Measurements from ENCODE around the gene RTN4RL1.

The RTN4RL1 gene

DNA sequence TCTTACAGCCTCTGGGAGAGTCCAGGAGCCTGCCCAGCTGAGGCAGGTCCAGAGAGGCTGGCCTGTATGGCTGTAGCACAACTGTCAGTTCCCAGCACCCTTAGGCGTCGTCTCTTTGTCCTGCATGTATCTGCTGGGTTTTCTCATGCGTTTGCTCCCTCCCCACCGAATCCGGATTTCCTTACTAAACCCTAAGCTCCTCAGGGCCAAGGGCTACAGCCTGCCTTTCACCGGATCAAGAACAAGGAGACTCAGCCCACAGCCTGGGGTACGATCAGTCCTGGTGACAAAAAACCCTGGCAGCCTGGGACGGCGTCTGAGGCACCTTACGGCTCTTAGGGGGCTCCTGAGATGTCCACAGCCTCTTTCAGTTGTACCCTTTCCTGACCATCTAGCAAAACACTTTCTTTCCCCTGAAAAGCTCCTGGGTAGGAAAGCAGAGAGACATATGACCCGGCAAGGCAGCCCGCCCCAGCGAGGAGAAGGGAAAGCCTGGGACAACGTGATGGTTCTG, 42.0 kb upstream of the RTN4RL1 start:
- peaks cover 49 to 56% of the 10 kb centered on the region in 2 experiments for H3K36me3 ChIP-seq (ENCODE audit: control insufficient read depth in 1 of 2, insufficient read depth in 2 of 2, low read depth in 1 of 2, low read length in 2 of 2)
- H2BK12ac ChIP-seq (ENCODE audit: low read length in 2 of 2) = peak overlapping the region; percentile 56 to 88
- peak overlapping the region; percentile 75 to 80 for H3K4ac ChIP-seq (ENCODE audit: low read depth in 1 of 2, low read length in 2 of 2)
- peak overlapping the region; percentile 1 for H2BK120ac ChIP-seq (ENCODE audit: low read depth, low read length)
- no peak overlapping the region for H3K4me2 ChIP-seq (ENCODE audit: low read length, poor library complexity, severe bottlenecking)
- DNase-seq = peak; percentile 48
- peak overlapping the region; percentile 39 for H2BK5ac ChIP-seq (ENCODE audit: low read depth, low read length, poor library complexity, severe bottlenecking)
- peak overlapping the region; percentile 50 for H4K8ac ChIP-seq (ENCODE audit: low read length)
- no peak overlapping the region for H2AFZ ChIP-seq (ENCODE audit: low read depth, low read length)
- no peaks in the 10 kb centered on the region for H3K9me3 ChIP-seq (ENCODE audit: control insufficient read depth, low read length)
- H3K23ac ChIP-seq (ENCODE audit: low read length in 2 of 2) = peak overlapping the region in 1 of 2 experiments; percentile 18
- H3K14ac ChIP-seq (ENCODE audit: low read length in 2 of 2) = no peak overlapping the region
- H3K4me3 ChIP-seq (ENCODE audit: insufficient read depth in 1 of 2, low read depth in 1 of 2, low read length in 2 of 2) = no peak overlapping the region
- H3K27ac ChIP-seq (ENCODE audit: low read length, poor library complexity, severe bottlenecking) = peak overlapping the region; percentile 93
- WGBS = 85% methylated on average over 14 of the region's 14 CpGs
- peaks cover 80% of the 10 kb centered on the region for H3K4me1 ChIP-seq (ENCODE audit: control insufficient read depth, insufficient read depth, low read depth, low read length)
- H3K79me1 ChIP-seq (replicated peaks; ENCODE audit: low read length, poor library complexity, severe bottlenecking) = peaks cover 19% of the 10 kb centered on the region
- H3K18ac ChIP-seq (ENCODE audit: low read depth in 1 of 2, low read length in 2 of 2) = peak overlapping the region; percentile 79 to 86
- H3K27me3 ChIP-seq (ENCODE audit: control insufficient read depth in 1 of 2, insufficient read depth in 1 of 2, low read length in 2 of 2) = no peaks in the 10 kb centered on the region
- H3K9ac ChIP-seq (ENCODE audit: low read length) = peak overlapping the region; percentile 66
- H4K91ac ChIP-seq (ENCODE audit: low read length) = peak overlapping the region; percentile 74
- H2BK15ac ChIP-seq (ENCODE audit: low read depth, poor library complexity, severe bottlenecking) = peak overlapping the region; percentile 68
- peak overlapping the region; percentile 61 for H2AK5ac ChIP-seq (ENCODE audit: low read length, severe bottlenecking)

DNA sequence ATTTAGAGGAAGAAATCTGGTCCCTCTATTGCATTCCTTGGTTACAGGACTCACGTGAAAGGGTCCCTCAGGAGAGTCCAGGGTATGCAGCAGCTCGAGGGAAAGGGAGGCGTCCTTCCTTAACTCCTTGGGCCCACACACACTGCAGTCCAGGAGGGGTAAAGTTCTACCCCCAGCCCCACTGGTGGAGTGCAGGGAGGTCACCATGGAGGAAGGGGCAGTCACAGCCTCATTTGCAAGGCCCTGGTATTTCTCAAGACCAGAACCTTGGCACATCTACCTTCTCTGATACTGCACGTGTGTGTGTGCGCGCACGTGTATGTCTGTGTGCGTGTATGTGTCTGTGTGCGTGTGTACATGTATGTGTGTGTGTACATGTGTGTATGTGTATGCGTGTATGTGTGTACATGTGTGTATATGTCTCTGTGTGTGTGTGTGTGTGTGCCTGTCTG, 40.8 kb upstream of the RTN4RL1 start:
- Histone ChIP-seq H4K91ac (ENCODE audit: low read length) (peak overlapping the region; percentile 67), H2BK5ac (ENCODE audit: low read depth, low read length, poor library complexity, severe bottlenecking) (no peak overlapping the region), H2BK12ac (ENCODE audit: low read length in 2 of 2) (peak overlapping the region; percentile 12 to 77), H2AK5ac (ENCODE audit: low read length, severe bottlenecking) (peak overlapping the region; percentile 54), H3K27ac (ENCODE audit: low read length, poor library complexity, severe bottlenecking) (peak overlapping the region; percentile 93), H3K4me3 (ENCODE audit: insufficient read depth in 1 of 2, low read depth in 1 of 2, low read length in 2 of 2) (peak overlapping the region in 1 of 2 experiments; percentile 28), H3K27me3 (ENCODE audit: control insufficient read depth in 1 of 2, insufficient read depth in 1 of 2, low read length in 2 of 2) (no peaks in the 10 kb centered on the region), H3K36me3 (ENCODE audit: control insufficient read depth in 1 of 2, insufficient read depth in 2 of 2, low read depth in 1 of 2, low read length in 2 of 2) (peaks cover 46 to 54% of the 10 kb centered on the region in 2 experiments), H3K4me2 (ENCODE audit: low read length, poor library complexity, severe bottlenecking) (no peak overlapping the region), H3K23ac (ENCODE audit: low read length in 2 of 2) (no peak overlapping the region), H3K18ac (ENCODE audit: low read depth in 1 of 2, low read length in 2 of 2) (peak overlapping the region in 1 of 2 experiments; percentile 75), H2BK15ac (ENCODE audit: low read depth, poor library complexity, severe bottlenecking) (no peak overlapping the region), H3K9me3 (ENCODE audit: control insufficient read depth, low read length) (no peaks in the 10 kb centered on the region), H2BK120ac (ENCODE audit: low read depth, low read length) (peak overlapping the region; percentile 24), H2AFZ (ENCODE audit: low read depth, low read length) (no peak overlapping the region), H4K8ac (ENCODE audit: low read length) (peak overlapping the region; percentile 85), H3K4ac (ENCODE audit: low read depth in 1 of 2, low read length in 2 of 2) (peak overlapping the region in 1 of 2 experiments; percentile 48), H3K9ac (ENCODE audit: low read length) (peak overlapping the region; percentile 66), H3K4me1 (ENCODE audit: control insufficient read depth, insufficient read depth, low read depth, low read length) (peaks cover 77% of the 10 kb centered on the region), H3K14ac (ENCODE audit: low read length in 2 of 2) (peak overlapping the region in 1 of 2 experiments; percentile 22), H3K79me1 (replicated peaks; ENCODE audit: low read length, poor library complexity, severe bottlenecking) (peaks cover 19% of the 10 kb centered on the region)
- no peak for DNase-seq
- WGBS = 85% methylated on average over 10 of the region's 10 CpGs

GRCh38 chr17:2064980-2065785, 40.0 kb upstream of the RTN4RL1 start:
- Histone ChIP-seq H3K9ac (ENCODE audit: low read length) (peak overlapping the region; percentile 93), H3K9me3 (ENCODE audit: control insufficient read depth, low read length) (no peaks in the 10 kb centered on the region), H2BK15ac (ENCODE audit: low read depth, poor library complexity, severe bottlenecking) (peak overlapping the region; percentile 92), H3K4me1 (ENCODE audit: control insufficient read depth, insufficient read depth, low read depth, low read length) (peaks cover 73% of the 10 kb centered on the region), H2BK120ac (ENCODE audit: low read depth, low read length) (no peak overlapping the region), H3K14ac (ENCODE audit: low read length in 2 of 2) (peak overlapping the region in 1 of 2 experiments; percentile 76), H3K27me3 (ENCODE audit: control insufficient read depth in 1 of 2, insufficient read depth in 1 of 2, low read length in 2 of 2) (no peaks in the 10 kb centered on the region), H3K27ac (ENCODE audit: low read length, poor library complexity, severe bottlenecking) (peak overlapping the region; percentile 93), H3K4me3 (ENCODE audit: insufficient read depth in 1 of 2, low read depth in 1 of 2, low read length in 2 of 2) (no peak overlapping the region), H4K91ac (ENCODE audit: low read length) (peak overlapping the region; percentile 60), H3K79me1 (replicated peaks; ENCODE audit: low read length, poor library complexity, severe bottlenecking) (peaks cover 14% of the 10 kb centered on the region), H4K8ac (ENCODE audit: low read length) (peak overlapping the region; percentile 41), H3K23ac (ENCODE audit: low read length in 2 of 2) (no peak overlapping the region), H3K36me3 (ENCODE audit: control insufficient read depth in 1 of 2, insufficient read depth in 2 of 2, low read depth in 1 of 2, low read length in 2 of 2) (peaks cover 46 to 54% of the 10 kb centered on the region in 2 experiments), H2BK5ac (ENCODE audit: low read depth, low read length, poor library complexity, severe bottlenecking) (no peak overlapping the region), H3K4me2 (ENCODE audit: low read length, poor library complexity, severe bottlenecking) (no peak overlapping the region), H2BK12ac (ENCODE audit: low read length in 2 of 2) (peak overlapping the region; percentile 14 to 42), H3K18ac (ENCODE audit: low read depth in 1 of 2, low read length in 2 of 2) (peak overlapping the region; percentile 35 to 76), H3K4ac (ENCODE audit: low read depth in 1 of 2, low read length in 2 of 2) (peak overlapping the region; percentile 42 to 47), H2AK5ac (ENCODE audit: low read length, severe bottlenecking) (peak overlapping the region; percentile 54), H2AFZ (ENCODE audit: low read depth, low read length) (no peak overlapping the region)
- WGBS = 88% methylated on average over 23 of the region's 24 CpGs
- DNase-seq = peak; percentile 68

- Histone ChIP-seq H2BK12ac (ENCODE audit: low read length in 2 of 2) (peak overlapping the region in 1 of 2 experiments; percentile 42), H4K8ac (ENCODE audit: low read length) (peak overlapping the region; percentile 41), H3K27me3 (ENCODE audit: control insufficient read depth in 1 of 2, insufficient read depth in 1 of 2, low read length in 2 of 2) (no peaks in the 10 kb centered on the region), H3K4me3 (ENCODE audit: insufficient read depth in 1 of 2, low read depth in 1 of 2, low read length in 2 of 2) (no peak overlapping the region), H3K14ac (ENCODE audit: low read length in 2 of 2) (peak overlapping the region in 1 of 2 experiments; percentile 76), H2BK120ac (ENCODE audit: low read depth, low read length) (no peak overlapping the region), H3K9ac (ENCODE audit: low read length) (peak overlapping the region; percentile 93), H3K4me1 (ENCODE audit: control insufficient read depth, insufficient read depth, low read depth, low read length) (peaks cover 72% of the 10 kb centered on the region), H3K23ac (ENCODE audit: low read length in 2 of 2) (no peak overlapping the region), H3K18ac (ENCODE audit: low read depth in 1 of 2, low read length in 2 of 2) (peak overlapping the region; percentile 59 to 76), H2AFZ (ENCODE audit: low read depth, low read length) (no peak overlapping the region), H2AK5ac (ENCODE audit: low read length, severe bottlenecking) (peak overlapping the region; percentile 84), H3K27ac (ENCODE audit: low read length, poor library complexity, severe bottlenecking) (peak overlapping the region; percentile 6), H3K79me1 (replicated peaks; ENCODE audit: low read length, poor library complexity, severe bottlenecking) (peaks cover 15% of the 10 kb centered on the region), H3K36me3 (ENCODE audit: control insufficient read depth in 1 of 2, insufficient read depth in 2 of 2, low read depth in 1 of 2, low read length in 2 of 2) (peaks cover 48 to 54% of the 10 kb centered on the region in 2 experiments), H3K9me3 (ENCODE audit: control insufficient read depth, low read length) (no peaks in the 10 kb centered on the region), H4K91ac (ENCODE audit: low read length) (no peak overlapping the region), H3K4me2 (ENCODE audit: low read length, poor library complexity, severe bottlenecking) (no peak overlapping the region), H2BK5ac (ENCODE audit: low read depth, low read length, poor library complexity, severe bottlenecking) (no peak overlapping the region), H3K4ac (ENCODE audit: low read depth in 1 of 2, low read length in 2 of 2) (peak overlapping the region in 1 of 2 experiments; percentile 47), H2BK15ac (ENCODE audit: low read depth, poor library complexity, severe bottlenecking) (no peak overlapping the region)
- peak; percentile 47 for DNase-seq
- 62% methylated on average over 6 of the region's 6 CpGs for WGBS
Observed at GRCh38 chr17:2064520-2064971, 39.4 kb upstream of the RTN4RL1 start.

Data from mesenchymal stem cell (in vitro differentiated cells and primary cell).